Measurements from ENCODE around the gene MIPOL1. TPM values are rescaled to one million over a fixed set of nuclear protein-coding genes. Genes with fewer than 3 reads are reported as not detected.

Gene MIPOL1
- total RNA-seq, 4 donors from 2014 or later: 4.8 to 21.5 (median 11.8) TPM

GRCh38 chr14:37167151-37168047, 30.3 kb upstream of the MIPOL1 start:
- no peaks in the 10 kb centered on the region for H3K36me3 ChIP-seq
- H3K4me3 ChIP-seq: no peak overlapping the region
- 86 to 91% methylated on average over 5 to 10 of the region's 10 CpGs for WGBS, 2 donors (ENCODE audit: low coverage in 1 of 2)
- DNase-seq: no peak
- H3K27ac ChIP-seq: no peak overlapping the region
- no peaks in the 10 kb centered on the region for H3K9me3 ChIP-seq
- TF ChIP-seq EP300 (IDR thresholded peaks at IDR 0.05; ENCODE audit: low read depth): no peak
- no peak for TF ChIP-seq POLR2A (IDR thresholded peaks at IDR 0.05)
- no peak for TF ChIP-seq POLR2AphosphoS5 (IDR thresholded peaks at IDR 0.05)
- TF ChIP-seq, protein P1, sequence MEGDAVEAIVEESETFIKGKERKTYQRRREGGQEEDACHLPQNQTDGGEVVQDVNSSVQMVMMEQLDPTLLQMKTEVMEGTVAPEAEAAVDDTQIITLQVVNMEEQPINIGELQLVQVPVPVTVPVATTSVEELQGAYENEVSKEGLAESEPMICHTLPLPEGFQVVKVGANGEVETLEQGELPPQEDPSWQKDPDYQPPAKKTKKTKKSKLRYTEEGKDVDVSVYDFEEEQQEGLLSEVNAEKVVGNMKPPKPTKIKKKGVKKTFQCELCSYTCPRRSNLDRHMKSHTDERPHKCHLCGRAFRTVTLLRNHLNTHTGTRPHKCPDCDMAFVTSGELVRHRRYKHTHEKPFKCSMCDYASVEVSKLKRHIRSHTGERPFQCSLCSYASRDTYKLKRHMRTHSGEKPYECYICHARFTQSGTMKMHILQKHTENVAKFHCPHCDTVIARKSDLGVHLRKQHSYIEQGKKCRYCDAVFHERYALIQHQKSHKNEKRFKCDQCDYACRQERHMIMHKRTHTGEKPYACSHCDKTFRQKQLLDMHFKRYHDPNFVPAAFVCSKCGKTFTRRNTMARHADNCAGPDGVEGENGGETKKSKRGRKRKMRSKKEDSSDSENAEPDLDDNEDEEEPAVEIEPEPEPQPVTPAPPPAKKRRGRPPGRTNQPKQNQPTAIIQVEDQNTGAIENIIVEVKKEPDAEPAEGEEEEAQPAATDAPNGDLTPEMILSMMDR (IDR thresholded peaks at IDR 0.05): no peak
- intact Hi-C loops (cut with DNase I; ENCODE audit: low total_unique reads): no loop called here
- H3K4me1 ChIP-seq: no peaks in the 10 kb centered on the region
- H3K27me3 ChIP-seq: no peaks in the 10 kb centered on the region
- in situ Hi-C loops (cut with MboI; ENCODE audit: low pct_ligation_motif_present in 1 of 4, low pct_unique_long_range_greater_than_20kb in 1 of 4, low sequenced_read_pairs in 3 of 4): loop anchor here in 1 of 4 donors (25.0 kb wide), 1 partner anchor 505 kb away; the partner anchor contains the start of gene PAX9

GRCh38 chr14:37168721-37169120, 29.0 kb upstream of the MIPOL1 start:
- Histone ChIP-seq H3K27ac (no peak overlapping the region), H3K27me3 (no peaks in the 10 kb centered on the region), H3K36me3 (no peaks in the 10 kb centered on the region), H3K4me1 (peaks cover 6 to 9% (median 6%) of the 10 kb centered on the region in 4 donors), H3K9me3 (no peaks in the 10 kb centered on the region), H3K4me3 (no peak overlapping the region)
- intact Hi-C loops (cut with DNase I; ENCODE audit: low total_unique reads) (no loop called here), in situ Hi-C loops (cut with MboI; ENCODE audit: low pct_ligation_motif_present in 1 of 4, low pct_unique_long_range_greater_than_20kb in 1 of 4, low sequenced_read_pairs in 3 of 4) (loop anchor here in 1 of 4 donors (25.0 kb wide), 1 partner anchor 506 kb away; the partner anchor contains the start of gene PAX9)
- no peak for DNase-seq
- TF ChIP-seq, protein P1 (IDR thresholded peaks at IDR 0.05): no peak
- TF ChIP-seq POLR2A (IDR thresholded peaks at IDR 0.05) (no peak), EP300 (IDR thresholded peaks at IDR 0.05; ENCODE audit: low read depth) (no peak), POLR2AphosphoS5 (IDR thresholded peaks at IDR 0.05) (no peak)
- WGBS, 2 donors (ENCODE audit: low coverage in 1 of 2): 72% methylated on average over 4 of the region's 4 CpGs; no CpG with 5 or more reads in 1 of the 2 donors

GRCh38 chr14:37170237-37170636, 27.5 kb upstream of the MIPOL1 start:
- H3K4me3 ChIP-seq: no peak overlapping the region
- H3K9me3 ChIP-seq: no peaks in the 10 kb centered on the region
- DNase-seq: no peak
- no peaks in the 10 kb centered on the region for H3K27me3 ChIP-seq
- intact Hi-C loops (cut with DNase I; ENCODE audit: low total_unique reads): no loop called here
- no peak overlapping the region for H3K27ac ChIP-seq
- H3K36me3 ChIP-seq: no peaks in the 10 kb centered on the region
- in situ Hi-C loops (cut with MboI; ENCODE audit: low pct_ligation_motif_present in 1 of 4, low pct_unique_long_range_greater_than_20kb in 1 of 4, low sequenced_read_pairs in 3 of 4): loop anchor here in 1 of 4 donors (25.0 kb wide), 1 partner anchor 508 kb away; the partner anchor contains the start of gene PAX9
- 88 to 89% methylated on average over 8 of the region's 8 CpGs for WGBS, 2 donors (ENCODE audit: low coverage in 1 of 2)
- no peak for TF ChIP-seq POLR2AphosphoS5 (IDR thresholded peaks at IDR 0.05)
- TF ChIP-seq, protein P1 (IDR thresholded peaks at IDR 0.05): no peak
- no peak for TF ChIP-seq POLR2A (IDR thresholded peaks at IDR 0.05)
- no peak for TF ChIP-seq EP300 (IDR thresholded peaks at IDR 0.05; ENCODE audit: low read depth)
- H3K4me1 ChIP-seq: peaks cover 6 to 9% (median 6%) of the 10 kb centered on the region in 4 donors

GRCh38 chr14:37170993-37171392, 26.7 kb upstream of the MIPOL1 start:
- no peak for DNase-seq
- H3K4me1 ChIP-seq: peaks cover 6 to 9% (median 6%) of the 10 kb centered on the region in 4 donors
- WGBS, 2 donors (ENCODE audit: low coverage in 1 of 2): 72 to 77% methylated on average over 8 to 10 of the region's 10 CpGs
- intact Hi-C loops (cut with DNase I; ENCODE audit: low total_unique reads) (no loop called here), in situ Hi-C loops (cut with MboI; ENCODE audit: low pct_ligation_motif_present in 1 of 4, low pct_unique_long_range_greater_than_20kb in 1 of 4, low sequenced_read_pairs in 3 of 4) (loop anchor here in 1 of 4 donors (25.0 kb wide), 1 partner anchor 509 kb away; the partner anchor contains the start of gene PAX9)
- H3K27ac ChIP-seq: no peak overlapping the region
- H3K36me3 ChIP-seq: no peaks in the 10 kb centered on the region
- TF ChIP-seq POLR2AphosphoS5 (IDR thresholded peaks at IDR 0.05): no peak
- TF ChIP-seq EP300 (IDR thresholded peaks at IDR 0.05; ENCODE audit: low read depth): no peak
- TF ChIP-seq, protein P1 (IDR thresholded peaks at IDR 0.05): no peak
- TF ChIP-seq POLR2A (IDR thresholded peaks at IDR 0.05): no peak
- H3K27me3 ChIP-seq: no peaks in the 10 kb centered on the region
- no peaks in the 10 kb centered on the region for H3K9me3 ChIP-seq
- no peak overlapping the region for H3K4me3 ChIP-seq
